T-helper 17 cell (primary cell): ENCODE results near the gene SLC35A3. TPM values are rescaled to one million over a fixed set of nuclear protein-coding genes. Genes with fewer than 3 reads are reported as not detected.

Experiments
- ATAC-seq: fragments of 150-1000 bp; cut with Tn5 transposase; 2 replicates; pipeline ENCODE4 v1.10.0; 2021; ENCODE audit warnings: mild to moderate bottlenecking, moderate library complexity
- DNase-seq, 3 donors: peaks; one replicate each; pipeline versions ENCODE4 v3.0.0 to v3.0.0-alpha.2; 2020 to 2021
- H3K9me3 ChIP-seq: one replicate; pipeline ENCODE4 v1.7.0; 2013; ENCODE audit warnings: low read length, mild to moderate bottlenecking; ENCODE audit not compliant: control insufficient read depth, poor library complexity, severe bottlenecking
- H3K27ac Mint-ChIP-seq: one replicate; pipeline ENCODE4 v1.8.0; 2022; ENCODE audit warnings: mild to moderate bottlenecking, moderate library complexity, mixed read lengths
- H3K27me3 Mint-ChIP-seq: one replicate; pipeline ENCODE4 v1.8.0; 2022; ENCODE audit warnings: mixed read lengths
- H3K36me3 Mint-ChIP-seq: one replicate; pipeline ENCODE4 v1.8.0; 2022; ENCODE audit warnings: low read depth, mixed read lengths
- H3K4me1 Mint-ChIP-seq: one replicate; pipeline ENCODE4 v1.8.0; 2022; ENCODE audit warnings: mild to moderate bottlenecking, mixed read lengths
- H3K4me3 Mint-ChIP-seq: one replicate; pipeline ENCODE4 v1.8.0; 2022; ENCODE audit warnings: mild to moderate bottlenecking, moderate library complexity, mixed read lengths
- total RNA-seq, 4 donors: library from RNA in 2 of 4; stranded (reverse) in 2 of 4; gene quantifications; one replicate each; pipeline ENCODE4 v1.2.3 and lab custom pipeline; 2022 to 2026

SLC35A3 gene
- total RNA-seq, 2 donors from 2014 or later: 20.4 to 26.7 TPM

- DNase-seq (no peak), ATAC-seq (no peak)
- Mint-ChIP-seq H3K4me1 (peaks cover 8% of the 10 kb centered on the region), H3K27me3 (no peaks in the 10 kb centered on the region), H3K36me3 (peaks cover 11% of the 10 kb centered on the region), H3K4me3 (no peak overlapping the region), H3K27ac (peak overlapping the region; percentile 3)
- no peaks in the 10 kb centered on the region for H3K9me3 ChIP-seq
These were observed 106.9 kb downstream of the SLC35A3 start for GRCh38 chr1:100076744-100077143.

- Mint-ChIP-seq H3K27ac (peak overlapping the region; percentile 63), H3K36me3 (peaks cover 9% of the 10 kb centered on the region), H3K4me1 (peaks cover 8% of the 10 kb centered on the region), H3K27me3 (no peaks in the 10 kb centered on the region), H3K4me3 (no peak overlapping the region)
- no peak for ATAC-seq
- no peaks in the 10 kb centered on the region for H3K9me3 ChIP-seq
- DNase-seq: no peak
These were observed 107.7 kb downstream of the SLC35A3 start for GRCh38 chr1:100077531-100077930.

- Mint-ChIP-seq H3K4me3 (no peak overlapping the region), H3K4me1 (peaks cover 2% of the 10 kb centered on the region), H3K36me3 (no peaks in the 10 kb centered on the region), H3K27me3 (no peaks in the 10 kb centered on the region), H3K27ac (no peak overlapping the region)
- no peak for ATAC-seq
- no peaks in the 10 kb centered on the region for H3K9me3 ChIP-seq
- DNase-seq: no peak
These were observed 110.5 kb downstream of the SLC35A3 start for GRCh38 chr1:100080331-100080730.

Other genes with a start within 250 kb of the SLC35A3 start
- gene FRRS1, start 203.4 kb upstream of the SLC35A3 start, total RNA-seq: under 1 TPM; 0.31 to 0.65 TPM
- 10 to 100 TPM; 10.5 to 12.2 TPM for gene AGL, start 119.6 kb upstream of the SLC35A3 start, total RNA-seq
- gene SASS6, start 162.9 kb downstream of the SLC35A3 start, total RNA-seq: 1 to 10 TPM; 1.9 to 2.7 TPM
- 10 to 100 TPM; 10.0 to 10.4 TPM for gene TRMT13, start 163.2 kb downstream of the SLC35A3 start, total RNA-seq
- 1 to 10 TPM in 1 of 2 donors, under 1 TPM in 1; 0.97 to 2.1 TPM for gene LRRC39, start 208.3 kb downstream of the SLC35A3 start, total RNA-seq